ENCODE measurements around the gene LACTBL1. TPM values are rescaled to one million over a fixed set of nuclear protein-coding genes. Genes with fewer than 3 reads are reported as not detected.

LACTBL1 gene
- total and polyA plus RNA-seq, 2 donors: not detected

DNA sequence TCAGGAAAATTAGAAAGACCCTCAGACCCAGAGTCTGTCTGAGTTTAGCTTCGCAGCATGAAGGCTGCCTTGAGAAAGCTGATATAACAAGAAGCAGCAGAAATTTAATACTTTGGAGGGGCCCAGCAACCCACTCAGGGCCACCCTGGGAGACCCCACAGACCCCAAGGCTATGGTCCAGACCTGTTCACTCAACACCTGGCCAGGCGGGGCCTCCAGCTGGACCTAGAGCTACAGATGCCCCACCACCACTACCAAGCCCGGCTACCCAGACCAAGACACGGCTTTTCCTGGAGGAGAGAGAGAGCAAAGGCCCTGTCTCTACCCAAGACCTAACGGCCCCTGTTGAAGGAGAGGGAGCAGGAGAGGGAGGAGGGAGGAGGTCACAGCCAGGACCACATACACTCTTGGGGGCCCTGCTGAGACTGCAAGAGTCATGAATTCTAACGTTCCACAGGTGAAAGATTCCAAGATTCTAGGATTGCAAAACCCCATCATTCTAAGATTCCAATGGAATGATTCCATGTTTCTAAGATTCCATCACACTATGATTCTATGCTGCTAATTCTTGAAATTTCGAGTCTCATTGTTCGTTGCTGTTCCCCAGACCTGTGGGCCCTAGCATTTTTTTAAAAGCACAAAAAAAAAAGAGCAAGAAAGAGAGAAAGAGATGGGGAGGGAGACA, 53.2 kb downstream of the LACTBL1 start:
- 93% methylated on average over 8 of the region's 8 CpGs for WGBS
- no peaks in the 10 kb centered on the region for H3K4me1 ChIP-seq (ENCODE audit: control insufficient read depth in 2 of 2, insufficient read depth in 2 of 2, low read length in 2 of 2)
- H3K27ac ChIP-seq (ENCODE audit: low read depth in 1 of 2, low read length in 1 of 2): no peak overlapping the region
- no peak overlapping the region for H3K4me3 ChIP-seq (ENCODE audit: low read length in 2 of 2)
- H3K9me3 ChIP-seq (ENCODE audit: control insufficient read depth in 2 of 2, insufficient read depth in 1 of 2, low read length in 1 of 2): no peaks in the 10 kb centered on the region
- no peaks in the 10 kb centered on the region for H3K36me3 ChIP-seq (ENCODE audit: control insufficient read depth in 2 of 2, insufficient read depth in 2 of 2, low read length in 1 of 2)
- no peak for DNase-seq (ENCODE audit: low read depth in 6 of 9, low spot score in 9 of 9)
- no peaks in the 10 kb centered on the region for H3K27me3 ChIP-seq (ENCODE audit: control insufficient read depth in 2 of 2, insufficient read depth in 1 of 2, low read length in 1 of 2)

DNA sequence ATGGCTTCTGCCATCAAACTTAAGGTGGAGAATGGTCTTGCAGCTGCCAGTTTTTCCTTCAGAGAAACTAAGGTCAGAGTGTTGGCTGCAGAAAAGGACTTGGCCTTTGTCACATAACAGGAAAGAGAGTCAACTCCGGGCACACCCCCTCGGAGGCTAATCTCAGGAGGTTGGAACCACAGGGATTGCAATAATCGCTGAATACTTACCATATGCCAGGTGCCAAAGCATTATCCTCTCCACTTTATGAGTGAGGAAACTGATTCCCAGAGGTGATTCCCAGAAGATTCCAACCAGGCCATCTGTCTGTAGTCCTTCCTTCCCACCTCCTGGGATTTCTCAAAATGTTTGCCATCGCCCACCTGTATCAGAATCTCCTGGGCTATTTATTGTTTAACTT, 54.0 kb downstream of the LACTBL1 start:
- no peak overlapping the region for H3K27ac ChIP-seq (ENCODE audit: low read depth in 1 of 2, low read length in 1 of 2)
- H3K9me3 ChIP-seq (ENCODE audit: control insufficient read depth in 2 of 2, insufficient read depth in 1 of 2, low read length in 1 of 2): no peaks in the 10 kb centered on the region
- H3K4me1 ChIP-seq (ENCODE audit: control insufficient read depth in 2 of 2, insufficient read depth in 2 of 2, low read length in 2 of 2): no peaks in the 10 kb centered on the region
- no peaks in the 10 kb centered on the region for H3K27me3 ChIP-seq (ENCODE audit: control insufficient read depth in 2 of 2, insufficient read depth in 1 of 2, low read length in 1 of 2)
- WGBS: 94% methylated on average over 4 of the region's 4 CpGs
- no peaks in the 10 kb centered on the region for H3K36me3 ChIP-seq (ENCODE audit: control insufficient read depth in 2 of 2, insufficient read depth in 2 of 2, low read length in 1 of 2)
- DNase-seq (ENCODE audit: low read depth in 6 of 9, low spot score in 9 of 9): no peak
- no peak overlapping the region for H3K4me3 ChIP-seq (ENCODE audit: low read length in 2 of 2)

GRCh38 chr1:22917989-22918388, 54.7 kb downstream of the LACTBL1 start:
- no peaks in the 10 kb centered on the region for H3K27me3 ChIP-seq (ENCODE audit: control insufficient read depth in 2 of 2, insufficient read depth in 1 of 2, low read length in 1 of 2)
- 87% methylated on average over 5 of the region's 5 CpGs for WGBS
- no peak overlapping the region for H3K4me3 ChIP-seq (ENCODE audit: low read length in 2 of 2)
- H3K36me3 ChIP-seq (ENCODE audit: control insufficient read depth in 2 of 2, insufficient read depth in 2 of 2, low read length in 1 of 2): no peaks in the 10 kb centered on the region
- H3K9me3 ChIP-seq (ENCODE audit: control insufficient read depth in 2 of 2, insufficient read depth in 1 of 2, low read length in 1 of 2): no peaks in the 10 kb centered on the region
- no peak overlapping the region for H3K27ac ChIP-seq (ENCODE audit: low read depth in 1 of 2, low read length in 1 of 2)
- H3K4me1 ChIP-seq (ENCODE audit: control insufficient read depth in 2 of 2, insufficient read depth in 2 of 2, low read length in 2 of 2): no peaks in the 10 kb centered on the region
- no peak for DNase-seq (ENCODE audit: low read depth in 6 of 9, low spot score in 9 of 9)

DNA sequence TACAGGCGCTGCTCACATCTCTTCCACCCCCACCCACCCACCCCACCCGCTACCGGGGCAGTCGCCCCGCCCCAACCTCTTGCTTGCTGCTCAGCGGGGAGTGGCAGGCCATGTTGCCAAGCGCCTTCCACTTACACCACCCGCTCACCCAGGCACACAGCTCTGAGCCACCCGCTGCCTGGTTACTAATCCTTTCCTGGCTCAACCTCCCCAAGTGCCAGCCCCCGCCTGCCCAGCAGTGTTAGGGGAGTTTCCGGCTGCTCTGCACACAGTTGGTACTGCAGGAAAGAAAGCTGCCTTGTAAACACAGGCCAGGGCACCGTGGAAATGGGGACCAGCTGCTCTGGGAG, 56.2 kb downstream of the LACTBL1 start:
- H3K27me3 ChIP-seq (ENCODE audit: control insufficient read depth in 2 of 2, insufficient read depth in 1 of 2, low read length in 1 of 2): no peaks in the 10 kb centered on the region
- no peak overlapping the region for H3K4me3 ChIP-seq (ENCODE audit: low read length in 2 of 2)
- DNase-seq (ENCODE audit: low read depth in 6 of 9, low spot score in 9 of 9): no peak
- H3K9me3 ChIP-seq (ENCODE audit: control insufficient read depth in 2 of 2, insufficient read depth in 1 of 2, low read length in 1 of 2): no peaks in the 10 kb centered on the region
- no peak overlapping the region for H3K27ac ChIP-seq (ENCODE audit: low read depth in 1 of 2, low read length in 1 of 2)
- no peaks in the 10 kb centered on the region for H3K36me3 ChIP-seq (ENCODE audit: control insufficient read depth in 2 of 2, insufficient read depth in 2 of 2, low read length in 1 of 2)
- WGBS: 91% methylated on average over 12 of the region's 12 CpGs
- H3K4me1 ChIP-seq (ENCODE audit: control insufficient read depth in 2 of 2, insufficient read depth in 2 of 2, low read length in 2 of 2): no peaks in the 10 kb centered on the region

DNA sequence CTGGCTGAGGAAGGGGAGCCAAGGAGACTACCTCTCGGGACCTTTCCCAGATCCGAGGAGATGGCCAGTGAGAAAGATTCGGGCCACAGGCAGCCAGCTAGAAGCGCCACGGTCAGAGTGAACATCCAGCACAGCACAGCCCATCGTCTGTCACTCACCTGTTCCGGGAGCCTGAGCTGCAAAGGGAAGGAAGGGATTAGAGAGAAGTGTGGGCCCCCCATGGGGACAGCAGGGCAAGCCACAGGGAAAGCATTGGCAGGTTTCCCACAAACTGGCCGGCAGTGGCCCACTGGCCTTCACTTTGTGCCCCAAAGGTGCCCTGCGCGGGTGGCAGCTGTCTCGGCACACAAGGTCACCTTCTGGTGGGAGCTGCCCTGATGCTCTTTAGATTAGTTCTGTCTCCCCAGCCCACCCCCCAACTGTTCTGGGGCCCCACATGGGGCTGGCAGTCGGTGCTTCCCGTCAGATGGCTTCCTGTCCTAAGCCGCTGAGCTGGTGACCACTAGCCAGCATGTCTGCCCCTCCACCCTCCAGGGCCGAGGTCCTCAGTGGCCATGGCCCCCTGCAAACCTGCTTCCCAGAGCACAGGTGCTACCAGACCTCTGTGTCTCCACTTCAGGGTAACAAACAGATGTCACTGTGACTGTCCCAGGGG, 56.7 kb downstream of the LACTBL1 start:
- 51% methylated on average over 15 of the region's 15 CpGs for WGBS
- Histone ChIP-seq H3K4me1 (ENCODE audit: control insufficient read depth in 2 of 2, insufficient read depth in 2 of 2, low read length in 2 of 2) (no peaks in the 10 kb centered on the region), H3K4me3 (ENCODE audit: low read length in 2 of 2) (no peak overlapping the region), H3K36me3 (ENCODE audit: control insufficient read depth in 2 of 2, insufficient read depth in 2 of 2, low read length in 1 of 2) (no peaks in the 10 kb centered on the region), H3K27me3 (ENCODE audit: control insufficient read depth in 2 of 2, insufficient read depth in 1 of 2, low read length in 1 of 2) (no peaks in the 10 kb centered on the region), H3K9me3 (ENCODE audit: control insufficient read depth in 2 of 2, insufficient read depth in 1 of 2, low read length in 1 of 2) (no peaks in the 10 kb centered on the region), H3K27ac (ENCODE audit: low read depth in 1 of 2, low read length in 1 of 2) (no peak overlapping the region)
- no peak for DNase-seq (ENCODE audit: low read depth in 6 of 9, low spot score in 9 of 9)

GRCh38 chr1:22915231-22915630, 57.4 kb downstream of the LACTBL1 start:
- Histone ChIP-seq H3K27me3 (ENCODE audit: control insufficient read depth in 2 of 2, insufficient read depth in 1 of 2, low read length in 1 of 2) (no peaks in the 10 kb centered on the region), H3K4me1 (ENCODE audit: control insufficient read depth in 2 of 2, insufficient read depth in 2 of 2, low read length in 2 of 2) (no peaks in the 10 kb centered on the region), H3K9me3 (ENCODE audit: control insufficient read depth in 2 of 2, insufficient read depth in 1 of 2, low read length in 1 of 2) (no peaks in the 10 kb centered on the region), H3K4me3 (ENCODE audit: low read length in 2 of 2) (no peak overlapping the region), H3K36me3 (ENCODE audit: control insufficient read depth in 2 of 2, insufficient read depth in 2 of 2, low read length in 1 of 2) (no peaks in the 10 kb centered on the region), H3K27ac (ENCODE audit: low read depth in 1 of 2, low read length in 1 of 2) (no peak overlapping the region)
- DNase-seq (ENCODE audit: low read depth in 6 of 9, low spot score in 9 of 9): no peak
- 83% methylated on average over 7 of the region's 7 CpGs for WGBS

GRCh38 chr1:22914633-22915217, 57.9 kb downstream of the LACTBL1 start:
- Histone ChIP-seq H3K4me1 (ENCODE audit: control insufficient read depth in 2 of 2, insufficient read depth in 2 of 2, low read length in 2 of 2) (no peaks in the 10 kb centered on the region), H3K27ac (ENCODE audit: low read depth in 1 of 2, low read length in 1 of 2) (no peak overlapping the region), H3K36me3 (ENCODE audit: control insufficient read depth in 2 of 2, insufficient read depth in 2 of 2, low read length in 1 of 2) (no peaks in the 10 kb centered on the region), H3K27me3 (ENCODE audit: control insufficient read depth in 2 of 2, insufficient read depth in 1 of 2, low read length in 1 of 2) (no peaks in the 10 kb centered on the region), H3K4me3 (ENCODE audit: low read length in 2 of 2) (no peak overlapping the region), H3K9me3 (ENCODE audit: control insufficient read depth in 2 of 2, insufficient read depth in 1 of 2, low read length in 1 of 2) (no peaks in the 10 kb centered on the region)
- WGBS: 88% methylated on average over 8 of the region's 8 CpGs
- DNase-seq (ENCODE audit: low read depth in 6 of 9, low spot score in 9 of 9): no peak

DNA sequence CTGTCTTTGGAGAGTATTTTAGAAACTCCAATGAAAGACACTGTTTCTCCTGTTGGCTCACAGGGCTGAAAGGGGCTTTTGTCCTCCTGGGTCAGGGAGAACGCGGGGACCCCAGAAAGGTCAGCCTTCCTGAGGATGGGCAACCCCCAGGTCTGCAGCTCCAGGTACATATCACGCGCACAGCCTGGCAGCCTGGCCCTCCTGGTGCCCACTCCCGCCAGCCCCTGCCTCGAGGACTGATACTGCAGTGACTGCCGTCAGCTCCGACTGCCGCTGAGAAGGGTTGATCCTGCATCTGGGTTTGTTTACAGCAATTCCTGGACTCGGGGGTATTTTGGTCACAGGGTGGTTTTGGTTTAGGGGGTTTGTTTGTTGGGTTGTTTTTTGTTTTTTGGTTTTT, 58.5 kb downstream of the LACTBL1 start:
- H3K36me3 ChIP-seq (ENCODE audit: control insufficient read depth in 2 of 2, insufficient read depth in 2 of 2, low read length in 1 of 2): no peaks in the 10 kb centered on the region
- 96% methylated on average over 10 of the region's 10 CpGs for WGBS
- H3K4me3 ChIP-seq (ENCODE audit: low read length in 2 of 2): no peak overlapping the region
- no peaks in the 10 kb centered on the region for H3K9me3 ChIP-seq (ENCODE audit: control insufficient read depth in 2 of 2, insufficient read depth in 1 of 2, low read length in 1 of 2)
- DNase-seq (ENCODE audit: low read depth in 6 of 9, low spot score in 9 of 9): no peak
- H3K27ac ChIP-seq (ENCODE audit: low read depth in 1 of 2, low read length in 1 of 2): no peak overlapping the region
- no peaks in the 10 kb centered on the region for H3K27me3 ChIP-seq (ENCODE audit: control insufficient read depth in 2 of 2, insufficient read depth in 1 of 2, low read length in 1 of 2)
- no peaks in the 10 kb centered on the region for H3K4me1 ChIP-seq (ENCODE audit: control insufficient read depth in 2 of 2, insufficient read depth in 2 of 2, low read length in 2 of 2)

DNA sequence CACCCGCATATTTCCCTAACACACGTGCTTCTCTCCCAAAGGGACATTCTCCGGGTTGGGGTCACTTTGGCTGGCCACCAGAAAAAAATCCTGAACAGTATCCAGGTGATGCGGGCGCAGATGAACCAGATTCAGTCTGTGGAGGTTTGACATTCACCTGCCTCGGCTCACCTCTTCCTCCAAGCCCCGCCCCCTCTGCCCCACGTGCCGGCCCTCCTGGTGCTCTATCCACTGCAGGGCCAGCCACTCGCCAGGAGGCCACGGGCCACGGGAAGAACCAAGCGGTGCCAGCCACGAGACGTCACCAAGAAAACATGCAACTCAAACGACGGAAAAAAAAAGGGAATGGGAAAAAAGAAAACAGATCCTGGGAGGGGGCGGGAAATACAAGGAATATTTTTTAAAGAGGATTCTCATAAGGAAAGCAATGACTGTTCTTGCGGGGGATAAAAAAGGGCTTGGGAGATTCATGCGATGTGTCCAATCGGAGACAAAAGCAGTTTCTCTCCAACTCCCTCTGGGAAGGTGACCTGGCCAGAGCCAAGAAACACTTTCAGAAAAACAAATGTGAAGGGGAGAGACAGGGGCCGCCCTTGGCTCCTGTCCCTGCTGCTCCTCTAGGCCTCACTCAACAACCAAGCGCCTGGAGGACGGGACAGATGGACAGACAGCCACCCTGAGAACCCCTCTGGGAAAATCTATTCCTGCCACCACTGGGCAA, 59.1 kb downstream of the LACTBL1 start:
- DNase-seq (ENCODE audit: low read depth in 6 of 9, low spot score in 9 of 9): no peak
- H3K9me3 ChIP-seq (ENCODE audit: control insufficient read depth in 2 of 2, insufficient read depth in 1 of 2, low read length in 1 of 2): no peaks in the 10 kb centered on the region
- no peaks in the 10 kb centered on the region for H3K36me3 ChIP-seq (ENCODE audit: control insufficient read depth in 2 of 2, insufficient read depth in 2 of 2, low read length in 1 of 2)
- 91% methylated on average over 24 of the region's 24 CpGs for WGBS
- no peaks in the 10 kb centered on the region for H3K27me3 ChIP-seq (ENCODE audit: control insufficient read depth in 2 of 2, insufficient read depth in 1 of 2, low read length in 1 of 2)
- no peak overlapping the region for H3K4me3 ChIP-seq (ENCODE audit: low read length in 2 of 2)
- H3K27ac ChIP-seq (ENCODE audit: low read depth in 1 of 2, low read length in 1 of 2): no peak overlapping the region
- no peaks in the 10 kb centered on the region for H3K4me1 ChIP-seq (ENCODE audit: control insufficient read depth in 2 of 2, insufficient read depth in 2 of 2, low read length in 2 of 2)

Measured in thymus (tissue), 11 donors.